Measurements from ENCODE around the gene PTPRD. TPM values are rescaled to one million over a fixed set of nuclear protein-coding genes. Genes with fewer than 3 reads are reported as not detected.

Gene PTPRD
- total RNA-seq, 1 donor from 2014 or later: 532 TPM

DNA sequence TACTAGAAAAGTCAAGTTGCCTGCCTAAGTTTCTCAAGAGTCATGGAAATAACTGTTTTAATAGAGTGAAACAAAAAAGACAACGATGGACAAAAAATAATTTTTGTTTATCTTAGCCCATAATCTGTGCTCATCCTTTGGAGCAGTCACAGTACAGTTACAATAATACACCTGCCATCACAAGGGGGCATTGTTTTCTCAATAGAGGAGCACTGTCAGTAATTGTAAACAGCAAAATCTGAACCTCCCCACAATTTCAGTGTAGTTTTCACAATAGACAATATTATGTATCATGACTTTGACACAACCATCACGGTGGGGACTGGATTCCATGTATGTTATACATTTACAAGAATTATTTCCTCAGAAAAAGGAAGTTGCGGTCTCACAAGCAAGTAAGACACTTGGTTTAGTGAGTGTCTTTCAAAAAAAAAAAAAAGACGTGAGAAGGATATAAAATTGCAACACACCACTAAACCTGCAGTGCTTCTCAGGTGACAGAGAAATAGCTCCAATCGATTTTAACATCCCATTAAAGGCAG is 586.3 kb downstream of the PTPRD start:
- Mint-ChIP-seq H3K27ac (ENCODE audit: unreplicated experiment) (no peak overlapping the region), H3K36me3 (ENCODE audit: unreplicated experiment) (peaks cover 18% of the 10 kb centered on the region), H3K9me3 (ENCODE audit: unreplicated experiment) (peaks cover 12% of the 10 kb centered on the region), H3K4me1 (ENCODE audit: low read depth, unreplicated experiment) (peaks cover 13% of the 10 kb centered on the region), H3K4me3 (ENCODE audit: unreplicated experiment) (no peak overlapping the region), H3K27me3 (ENCODE audit: unreplicated experiment) (peaks cover 2% of the 10 kb centered on the region)
- TF ChIP-seq, protein P1, sequence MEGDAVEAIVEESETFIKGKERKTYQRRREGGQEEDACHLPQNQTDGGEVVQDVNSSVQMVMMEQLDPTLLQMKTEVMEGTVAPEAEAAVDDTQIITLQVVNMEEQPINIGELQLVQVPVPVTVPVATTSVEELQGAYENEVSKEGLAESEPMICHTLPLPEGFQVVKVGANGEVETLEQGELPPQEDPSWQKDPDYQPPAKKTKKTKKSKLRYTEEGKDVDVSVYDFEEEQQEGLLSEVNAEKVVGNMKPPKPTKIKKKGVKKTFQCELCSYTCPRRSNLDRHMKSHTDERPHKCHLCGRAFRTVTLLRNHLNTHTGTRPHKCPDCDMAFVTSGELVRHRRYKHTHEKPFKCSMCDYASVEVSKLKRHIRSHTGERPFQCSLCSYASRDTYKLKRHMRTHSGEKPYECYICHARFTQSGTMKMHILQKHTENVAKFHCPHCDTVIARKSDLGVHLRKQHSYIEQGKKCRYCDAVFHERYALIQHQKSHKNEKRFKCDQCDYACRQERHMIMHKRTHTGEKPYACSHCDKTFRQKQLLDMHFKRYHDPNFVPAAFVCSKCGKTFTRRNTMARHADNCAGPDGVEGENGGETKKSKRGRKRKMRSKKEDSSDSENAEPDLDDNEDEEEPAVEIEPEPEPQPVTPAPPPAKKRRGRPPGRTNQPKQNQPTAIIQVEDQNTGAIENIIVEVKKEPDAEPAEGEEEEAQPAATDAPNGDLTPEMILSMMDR (IDR thresholded peaks at IDR 0.05; ENCODE audit: partially characterized antibody, unreplicated experiment): no peak
- no peak for DNase-seq

DNA sequence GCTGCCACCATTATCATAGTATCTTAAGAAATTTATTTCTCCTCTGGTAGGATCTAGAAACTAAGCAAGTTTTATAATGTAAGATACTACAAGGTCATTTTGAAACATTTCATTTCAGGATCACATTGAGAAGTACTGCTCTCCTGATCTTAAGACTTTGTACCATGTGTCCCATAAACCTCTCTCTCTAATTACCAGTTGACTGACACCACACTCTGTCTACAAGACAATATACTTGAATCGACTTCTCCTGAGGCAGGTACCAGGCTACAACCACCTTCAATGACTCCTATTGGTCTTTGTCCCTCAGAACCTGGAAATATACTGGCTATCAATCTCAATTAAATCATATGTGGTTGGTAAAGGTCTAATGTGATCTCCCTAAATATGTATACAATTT is 597.0 kb downstream of the PTPRD start:
- Mint-ChIP-seq H3K36me3 (ENCODE audit: unreplicated experiment) (no peaks in the 10 kb centered on the region), H3K9me3 (ENCODE audit: unreplicated experiment) (no peaks in the 10 kb centered on the region), H3K4me3 (ENCODE audit: unreplicated experiment) (no peak overlapping the region), H3K27ac (ENCODE audit: unreplicated experiment) (peak overlapping the region; percentile 31), H3K27me3 (ENCODE audit: unreplicated experiment) (peaks cover 2% of the 10 kb centered on the region), H3K4me1 (ENCODE audit: low read depth, unreplicated experiment) (peaks cover 13% of the 10 kb centered on the region)
- TF ChIP-seq, protein P1 (IDR thresholded peaks at IDR 0.05; ENCODE audit: partially characterized antibody, unreplicated experiment): no peak
- no peak for DNase-seq

DNA sequence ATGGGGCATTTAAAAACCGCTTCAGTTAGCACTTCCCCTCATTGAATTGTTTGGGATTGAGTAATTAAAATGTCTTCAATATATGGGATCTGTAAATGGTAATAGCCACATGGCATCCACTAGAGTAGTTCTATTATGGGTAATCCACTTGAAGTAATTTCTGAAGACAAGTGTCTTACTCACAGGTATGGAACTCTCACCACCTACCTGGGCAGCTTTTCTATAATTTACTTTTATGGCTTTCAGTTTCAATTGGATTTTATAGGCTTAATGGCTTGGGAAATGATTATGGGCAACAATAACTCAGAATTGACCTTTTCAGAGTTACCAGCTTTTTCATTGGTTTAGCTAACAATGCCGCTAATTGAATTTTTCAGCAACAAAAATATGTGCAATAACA is 597.9 kb downstream of the PTPRD start:
- Mint-ChIP-seq H3K4me3 (ENCODE audit: unreplicated experiment) (no peak overlapping the region), H3K4me1 (ENCODE audit: low read depth, unreplicated experiment) (peaks cover 17% of the 10 kb centered on the region), H3K27ac (ENCODE audit: unreplicated experiment) (no peak overlapping the region), H3K27me3 (ENCODE audit: unreplicated experiment) (peaks cover 2% of the 10 kb centered on the region), H3K9me3 (ENCODE audit: unreplicated experiment) (no peaks in the 10 kb centered on the region), H3K36me3 (ENCODE audit: unreplicated experiment) (no peaks in the 10 kb centered on the region)
- TF ChIP-seq, protein P1 (IDR thresholded peaks at IDR 0.05; ENCODE audit: partially characterized antibody, unreplicated experiment): no peak
- no peak for DNase-seq

DNA sequence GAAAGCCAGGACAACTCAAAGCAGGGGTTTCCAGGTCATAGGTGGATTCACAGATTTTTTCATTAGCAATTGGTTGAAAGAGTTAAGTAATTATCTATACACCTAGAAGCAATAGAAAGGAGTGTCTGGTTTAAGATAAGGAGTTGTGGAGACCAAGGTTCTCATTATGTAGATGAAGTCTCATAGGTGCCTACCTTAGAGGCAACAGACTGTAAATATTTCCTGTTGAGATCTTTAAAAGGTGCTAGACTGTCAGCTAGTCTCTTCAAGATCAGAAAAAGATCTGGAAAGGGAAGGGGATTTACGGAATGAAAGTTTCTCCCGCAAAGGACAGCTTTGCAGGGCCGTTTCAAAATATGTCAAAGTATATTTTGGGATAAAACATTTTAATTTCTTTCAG is 603.4 kb downstream of the PTPRD start:
- peak overlapping the region; percentile 94 for H3K27ac Mint-ChIP-seq (ENCODE audit: unreplicated experiment)

More for the DNA sequence above, 603.4 kb downstream of the PTPRD start:
- H3K4me1 Mint-ChIP-seq (ENCODE audit: low read depth, unreplicated experiment): peaks cover 31% of the 10 kb centered on the region
- no peak overlapping the region for H3K4me3 Mint-ChIP-seq (ENCODE audit: unreplicated experiment)
- DNase-seq: no peak
- H3K36me3 Mint-ChIP-seq (ENCODE audit: unreplicated experiment): no peaks in the 10 kb centered on the region
- no peaks in the 10 kb centered on the region for H3K27me3 Mint-ChIP-seq (ENCODE audit: unreplicated experiment)
- TF ChIP-seq, protein P1 (IDR thresholded peaks at IDR 0.05; ENCODE audit: partially characterized antibody, unreplicated experiment): no peak
- peaks cover 2% of the 10 kb centered on the region for H3K9me3 Mint-ChIP-seq (ENCODE audit: unreplicated experiment)
